HuH-7.5 (cell line): ENCODE data around the gene HIVEP3.

Experiments used
- DNase-seq: peaks from one replicate; pipeline ENCODE4 v3.0.0; 2011; ENCODE audit warnings: low spot score

Gene HIVEP3

GRCh38 chr1:41682845-41683625, 235.7 kb downstream of the HIVEP3 start:
- DNase-seq, result no peak

- DNase-seq, result no peak
Observed at GRCh38 chr1:41682149-41682548, 236.6 kb downstream of the HIVEP3 start.

GRCh38 chr1:41681331-41682098, 237.2 kb downstream of the HIVEP3 start:
- no peak for DNase-seq

GRCh38 chr1:41679994-41680393, 238.7 kb downstream of the HIVEP3 start:
- no peak for DNase-seq

- no peak for DNase-seq
Observed at GRCh38 chr1:41679531-41679930, 239.2 kb downstream of the HIVEP3 start.

- DNase-seq, result no peak
Observed at GRCh38 chr1:41678111-41678878, 240.4 kb downstream of the HIVEP3 start.

- DNase-seq, result no peak
Observed at GRCh38 chr1:41677620-41678019, 241.1 kb downstream of the HIVEP3 start.

- no peak for DNase-seq
Observed at GRCh38 chr1:41675401-41675800, 243.3 kb downstream of the HIVEP3 start.

GRCh38 chr1:41674522-41674921, 244.2 kb downstream of the HIVEP3 start:
- DNase-seq, result no peak

- DNase-seq, result no peak
Observed at GRCh38 chr1:41673806-41674205, 244.9 kb downstream of the HIVEP3 start.

- DNase-seq, result no peak
Observed at GRCh38 chr1:41673378-41673777, 245.3 kb downstream of the HIVEP3 start.

GRCh38 chr1:41672641-41673361, 245.9 kb downstream of the HIVEP3 start:
- no peak for DNase-seq

GRCh38 chr1:41672173-41672572, 246.5 kb downstream of the HIVEP3 start:
- DNase-seq, result no peak

GRCh38 chr1:41671116-41671755, 247.5 kb downstream of the HIVEP3 start:
- DNase-seq, result no peak

- no peak for DNase-seq
Observed at GRCh38 chr1:41670217-41670957, 248.3 kb downstream of the HIVEP3 start.

- no peak for DNase-seq
Observed at GRCh38 chr1:41668967-41669366, 249.8 kb downstream of the HIVEP3 start.

- DNase-seq, result no peak
Observed at GRCh38 chr1:41668054-41668660, 250.6 kb downstream of the HIVEP3 start.

- no peak for DNase-seq
Observed at GRCh38 chr1:41666981-41667631, 251.6 kb downstream of the HIVEP3 start.

- DNase-seq, result no peak
Observed at GRCh38 chr1:41665962-41666917, 252.5 kb downstream of the HIVEP3 start.
